Caco-2 (cell line): ENCODE results near the gene DAPK1. TPM values are rescaled to one million over a fixed set of nuclear protein-coding genes. Genes with fewer than 3 reads are reported as not detected.

ENCODE experiments used
- BruUV-seq: library from RNA; stranded (reverse); fragments of 400-500 nt; replicated peaks from 2 replicates; lab custom pipeline; 2021; lab: Mats Ljungman, UMichigan
- CTCF ChIA-PET: fragments of 300-600 bp; sonication (Branson Sonifier 250); formaldehyde crosslinking; loops from one replicate; lab custom pipeline; 2022; ENCODE audit warnings: antibody characterized with exemption; lab: Charles Lee
- POLR2A ChIA-PET: fragments of 300-600 bp; sonication (Branson Sonifier 250); formaldehyde crosslinking; loops from one replicate; lab custom pipeline; 2022; ENCODE audit warnings: antibody characterized with exemption; lab: Charles Lee
- DNase-seq, 2 experiments: peaks; one replicate each; pipeline versions ENCODE4 v3.0.0 to v3.0.0-alpha.2; 2020 to 2022
- H3K27me3 ChIP-seq: replicated peaks from 2 replicates; pipeline ENCODE4 v1.6.0; 2011; ENCODE audit warnings: low read length; ENCODE audit not compliant: control insufficient read depth, insufficient read depth
- H3K36me3 ChIP-seq: 2 replicates; pipeline ENCODE4 v1.5.1; 2011; ENCODE audit warnings: low read length; ENCODE audit not compliant: control insufficient read depth, insufficient read depth
- H3K4me1 ChIP-seq: fragments of 250-450 bp; sonication (Bioruptor Pico); 2 replicates; pipeline ENCODE4 v1.5.1; 2020; ENCODE audit warnings: mild to moderate bottlenecking
- H3K4me3 ChIP-seq: 2 replicates; pipeline ENCODE4 v1.5.1; 2011; ENCODE audit warnings: low read depth, mild to moderate bottlenecking, control low read depth, low read length
- H3K9me3 ChIP-seq: fragments of 250-450 bp; sonication (Bioruptor Pico); 2 replicates; pipeline ENCODE4 v1.5.1; 2020; ENCODE audit warnings: mild to moderate bottlenecking, moderate library complexity
- H3K27ac Mint-ChIP-seq: one replicate; pipeline ENCODE4 v1.8.0; 2022; ENCODE audit warnings: mixed read lengths; ENCODE audit not compliant: unreplicated experiment
- H3K27me3 Mint-ChIP-seq: one replicate; pipeline ENCODE4 v1.8.0; 2022; ENCODE audit warnings: mixed read lengths; ENCODE audit not compliant: insufficient read depth, unreplicated experiment
- H3K36me3 Mint-ChIP-seq: one replicate; pipeline ENCODE4 v1.8.0; 2022; ENCODE audit warnings: mild to moderate bottlenecking, mixed read lengths; ENCODE audit not compliant: insufficient read depth, unreplicated experiment
- H3K4me1 Mint-ChIP-seq: one replicate; pipeline ENCODE4 v1.8.0; 2022; ENCODE audit warnings: low read depth, mixed read lengths; ENCODE audit not compliant: unreplicated experiment
- H3K4me3 Mint-ChIP-seq: one replicate; pipeline ENCODE4 v1.8.0; 2022; ENCODE audit warnings: mild to moderate bottlenecking, moderate library complexity, mixed read lengths; ENCODE audit not compliant: unreplicated experiment
- H3K9me3 Mint-ChIP-seq: one replicate; pipeline ENCODE4 v1.8.0; 2022; ENCODE audit warnings: mixed read lengths; ENCODE audit not compliant: unreplicated experiment
- CTCF ChIP-seq, 2 experiments: fragments of 200-600 bp in 1 of 2; IDR thresholded peaks; 1 replicate in 1 of 2; 2 replicates in 1 of 2; pipeline versions ENCODE4 v1.5.1 to v1.8.0; 2011 to 2022; ENCODE audit warnings: antibody characterized with exemption in 1 of 2, control low read depth in 1 of 2, inconsistent platforms in 1 of 2, low read depth in 1 of 2, low read length in 1 of 2, mild to moderate bottlenecking in 1 of 2, moderate library complexity in 1 of 2; ENCODE audit not compliant: insufficient read depth in 1 of 2, severe bottlenecking in 1 of 2, unreplicated experiment in 1 of 2
- intact Hi-C: fragments of 100-400 bp; cut with micrococcal nuclease; formaldehyde crosslinking; loops from one replicate; pipeline ENCODE4 v1.10.0; 2022; ENCODE audit not compliant: unreplicated experiment
- total RNA-seq: library from RNA; stranded (reverse); gene quantifications from 2 replicates; pipeline ENCODE4 v1.2.3, GENCODE V29; 2022

Gene DAPK1
- total RNA-seq, 1 experiment from 2014 or later: 79.2 TPM

GRCh38 chr9:87513161-87513560 lies 15.5 kb downstream of the DAPK1 start:
- H3K4me3 ChIP-seq: no peak overlapping the region
- H3K9me3 ChIP-seq: no peaks in the 10 kb centered on the region
- no peaks in the 10 kb centered on the region for H3K9me3 Mint-ChIP-seq
- ChIA-PET CTCF (no interaction called here), POLR2A (no interaction called here)
- no peak for TF ChIP-seq CTCF (IDR thresholded peaks at IDR 0.05; ENCODE audit: insufficient read depth in 1 of 2, low read depth in 1 of 2, low read length in 1 of 2, severe bottlenecking in 1 of 2, unreplicated experiment in 1 of 2)
- peaks cover 28% of the 10 kb centered on the region for H3K36me3 Mint-ChIP-seq
- no peak overlapping the region for H3K27ac Mint-ChIP-seq
- BruUV-seq: no TSS peak
- H3K4me1 Mint-ChIP-seq: no peaks in the 10 kb centered on the region
- H3K27me3 Mint-ChIP-seq: no peaks in the 10 kb centered on the region
- H3K36me3 ChIP-seq: no peaks in the 10 kb centered on the region
- no peaks in the 10 kb centered on the region for H3K27me3 ChIP-seq
- H3K4me1 ChIP-seq: no peaks in the 10 kb centered on the region
- intact Hi-C loops: no loop called here
- no peak for DNase-seq
- no peak overlapping the region for H3K4me3 Mint-ChIP-seq

GRCh38 chr9:87513880-87514535 lies 16.3 kb downstream of the DAPK1 start:
- Mint-ChIP-seq H3K4me1 (no peaks in the 10 kb centered on the region), H3K36me3 (peaks cover 19% of the 10 kb centered on the region), H3K27ac (no peak overlapping the region), H3K27me3 (no peaks in the 10 kb centered on the region), H3K4me3 (no peak overlapping the region), H3K9me3 (no peaks in the 10 kb centered on the region)
- CTCF ChIA-PET: no interaction called here
- H3K27me3 ChIP-seq: no peaks in the 10 kb centered on the region
- POLR2A ChIA-PET: no interaction called here
- no peak overlapping the region for H3K4me3 ChIP-seq
- intact Hi-C loops: no loop called here
- TF ChIP-seq CTCF (IDR thresholded peaks at IDR 0.05; ENCODE audit: insufficient read depth in 1 of 2, low read depth in 1 of 2, low read length in 1 of 2, severe bottlenecking in 1 of 2, unreplicated experiment in 1 of 2): no peak
- no peaks in the 10 kb centered on the region for H3K9me3 ChIP-seq
- no peaks in the 10 kb centered on the region for H3K4me1 ChIP-seq
- DNase-seq: no peak
- BruUV-seq: no TSS peak
- no peaks in the 10 kb centered on the region for H3K36me3 ChIP-seq

GRCh38 chr9:87515006-87515405 lies 17.3 kb downstream of the DAPK1 start:
- H3K36me3 Mint-ChIP-seq: peaks cover 19% of the 10 kb centered on the region
- intact Hi-C loops: no loop called here

More at GRCh38 chr9:87515006-87515405, 17.3 kb downstream of the DAPK1 start:
- Mint-ChIP-seq H3K9me3 (no peaks in the 10 kb centered on the region), H3K27ac (no peak overlapping the region), H3K27me3 (no peaks in the 10 kb centered on the region), H3K4me3 (no peak overlapping the region), H3K4me1 (no peaks in the 10 kb centered on the region)
- Histone ChIP-seq H3K4me3 (no peak overlapping the region), H3K4me1 (no peaks in the 10 kb centered on the region), H3K9me3 (no peaks in the 10 kb centered on the region), H3K27me3 (no peaks in the 10 kb centered on the region), H3K36me3 (no peaks in the 10 kb centered on the region)
- TF ChIP-seq CTCF (IDR thresholded peaks at IDR 0.05; ENCODE audit: insufficient read depth in 1 of 2, low read depth in 1 of 2, low read length in 1 of 2, severe bottlenecking in 1 of 2, unreplicated experiment in 1 of 2): no peak
- no TSS peak for BruUV-seq
- CTCF ChIA-PET: no interaction called here
- no peak for DNase-seq
- POLR2A ChIA-PET: no interaction called here
